Measurements from ENCODE around the gene BPGM. TPM values are rescaled to one million over a fixed set of nuclear protein-coding genes. Genes with fewer than 3 reads are reported as not detected.
"Not testable (repeated sequence)": the region's sequence is repeated elsewhere in the genome, so short reads cannot be mapped to it uniquely, and the experiment has no call there.

Gene BPGM
- total RNA-seq, 1 donor = 5.9 TPM

DNA sequence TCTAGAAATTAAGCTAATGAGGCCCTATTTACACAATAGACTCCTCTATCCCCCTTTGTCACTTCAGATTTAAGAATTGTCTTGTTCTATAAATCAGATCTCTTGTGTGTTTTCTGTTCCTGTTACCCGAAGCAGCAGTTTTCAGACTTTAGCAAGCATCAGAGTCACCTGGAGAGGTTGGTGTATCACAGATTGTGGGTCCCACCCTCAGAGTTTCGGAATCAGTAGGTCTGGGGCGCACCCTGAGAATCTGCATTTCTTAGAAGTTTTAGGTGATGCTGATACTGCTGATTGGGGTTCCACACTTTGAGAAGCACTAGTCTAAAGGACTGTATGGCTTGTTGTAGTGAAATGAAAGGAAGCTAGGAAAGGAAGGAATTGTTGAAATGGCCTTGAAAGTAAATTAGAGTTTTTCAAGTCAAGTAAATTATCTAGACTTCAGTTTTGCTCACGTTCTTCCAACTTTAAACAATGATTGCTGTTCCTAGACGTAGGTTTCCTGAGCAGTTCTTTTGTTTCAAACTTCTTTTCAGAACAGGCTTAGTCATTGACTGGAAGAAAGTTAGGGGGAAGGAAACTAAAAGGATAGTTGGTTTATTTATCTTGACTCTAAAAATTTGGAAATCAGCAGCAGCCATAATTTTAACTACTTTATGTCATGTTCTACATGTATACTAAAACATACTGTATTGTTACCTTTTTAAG lies 15.7 kb downstream of the BPGM start:
- DNase-seq (ENCODE audit: low read depth in 2 of 3, low spot score in 2 of 3) = no peak

DNA sequence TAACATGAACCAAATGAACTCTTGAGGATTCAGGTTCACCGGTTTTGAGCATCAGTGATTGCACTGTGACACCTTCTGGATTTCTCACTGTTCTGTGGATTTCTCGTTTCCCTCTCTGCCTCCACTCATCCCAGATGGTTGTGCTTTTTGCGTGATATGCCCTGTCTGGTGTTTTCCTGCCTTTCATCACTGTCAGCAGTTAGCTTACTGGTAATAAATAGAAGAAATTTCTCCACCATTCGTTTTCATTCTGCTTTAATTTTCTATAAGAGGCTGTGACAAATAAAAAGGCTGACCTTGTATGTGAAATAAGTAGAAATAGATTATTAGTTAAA lies 16.2 kb downstream of the BPGM start:
- DNase-seq (ENCODE audit: low read depth in 2 of 3, low spot score in 2 of 3) = no peak

DNA sequence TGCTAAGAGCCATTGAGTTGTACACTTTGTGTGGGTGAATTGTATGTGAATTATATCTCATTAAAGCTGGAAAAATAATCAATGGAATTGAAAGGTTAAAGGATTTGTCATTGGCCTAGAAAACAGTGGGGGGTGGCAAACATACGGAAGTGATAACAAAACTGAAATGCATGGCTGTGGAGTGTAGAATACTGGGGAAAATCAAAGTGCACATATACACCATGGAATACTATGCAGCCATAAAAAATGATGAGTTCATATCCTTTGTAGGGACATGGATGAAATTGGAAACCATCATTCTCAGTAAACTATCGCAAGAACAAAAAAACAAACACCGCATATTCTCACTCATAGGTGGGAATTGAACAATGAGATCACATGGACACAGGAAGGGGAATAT lies 18.4 kb downstream of the BPGM start:
- DNase-seq (ENCODE audit: low read depth in 2 of 3, low spot score in 2 of 3) = not testable (repeated sequence)

DNA sequence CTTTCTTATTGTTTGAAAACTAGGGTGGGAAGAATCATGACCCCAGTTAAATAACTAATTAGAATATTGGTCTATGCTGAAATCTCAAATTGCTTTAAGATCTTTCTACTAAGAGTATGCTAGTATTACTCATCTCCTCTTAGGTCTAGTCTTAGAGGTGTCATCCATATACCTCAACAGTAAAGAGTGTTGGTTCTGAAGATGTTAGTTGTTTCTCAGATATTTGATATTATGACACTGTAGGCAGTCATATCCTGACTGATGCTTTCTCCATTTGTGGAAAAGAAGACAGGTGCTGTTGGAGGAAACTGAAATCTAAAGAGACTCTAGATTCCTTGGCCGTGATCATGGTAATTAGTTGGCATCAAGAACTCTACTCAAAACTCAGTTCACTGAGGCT lies 21.2 kb downstream of the BPGM start:
- DNase-seq (ENCODE audit: low read depth in 2 of 3, low spot score in 2 of 3) = no peak

DNA sequence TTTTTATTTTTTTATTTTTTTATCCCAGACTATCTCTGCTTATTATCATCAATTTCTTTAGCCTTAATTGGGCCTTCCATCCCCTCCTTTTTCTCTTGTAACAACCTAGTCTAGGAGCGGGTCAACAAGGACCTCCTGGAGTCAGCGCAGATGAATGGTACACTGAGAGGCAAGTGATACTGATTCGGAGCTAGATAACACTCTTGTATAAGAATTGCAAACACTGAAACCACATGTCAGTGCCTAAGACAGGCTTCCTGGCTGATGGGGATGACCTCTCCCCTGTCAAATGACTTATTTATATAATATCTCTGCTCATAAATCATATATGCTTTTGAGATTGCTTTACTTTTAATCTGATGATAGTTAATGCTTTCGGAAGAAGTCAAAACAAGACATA lies 22.7 kb downstream of the BPGM start:
- peak in 1 of 3 donors; percentile 14 for DNase-seq (ENCODE audit: low read depth in 2 of 3, low spot score in 2 of 3)

DNA sequence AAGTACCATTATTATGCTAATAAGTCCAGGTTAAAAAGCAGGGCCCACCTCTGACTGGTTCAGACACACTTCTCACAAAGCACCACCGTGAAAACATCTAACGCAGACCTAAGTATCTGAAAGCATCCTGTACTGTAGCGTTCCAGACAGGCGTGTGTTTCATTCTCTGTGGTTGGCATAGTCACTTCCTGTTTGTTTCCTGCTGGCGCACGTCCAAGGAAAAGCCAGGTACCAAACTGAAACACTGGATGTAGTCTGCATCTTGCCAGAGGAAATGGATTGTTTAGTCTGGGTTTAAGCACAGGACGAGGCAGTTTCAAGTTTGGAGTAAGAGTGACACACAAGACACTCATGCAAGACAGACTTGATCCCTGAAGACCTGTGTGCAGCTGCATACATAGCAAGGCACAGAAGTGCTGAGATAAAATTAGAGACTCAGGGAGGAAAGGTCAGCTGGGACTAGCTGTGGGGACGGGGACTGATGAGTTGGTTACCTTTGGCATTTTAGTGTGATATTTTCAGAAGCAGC lies 23.3 kb downstream of the BPGM start:
- DNase-seq (ENCODE audit: low read depth in 2 of 3, low spot score in 2 of 3) = peak; percentile 80 to 95 (median 90)

DNA sequence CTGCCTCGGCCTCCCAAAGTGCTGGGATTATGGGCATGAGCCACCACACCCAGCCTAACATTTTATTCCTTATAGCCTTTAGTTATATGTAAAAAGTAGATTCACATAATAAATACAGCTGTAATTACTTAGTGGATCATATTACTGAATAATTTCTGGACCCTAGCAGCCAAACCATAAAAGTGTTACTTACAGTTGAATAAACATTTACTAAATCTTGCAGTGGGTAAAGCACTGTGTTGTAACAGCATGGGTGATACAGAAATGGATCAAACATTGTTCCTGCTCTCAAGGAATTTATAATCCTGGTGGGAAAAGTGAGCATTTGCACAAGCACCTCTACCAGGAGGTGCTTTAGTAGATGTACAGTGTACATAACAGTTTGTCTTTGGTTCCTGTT lies 25.0 kb downstream of the BPGM start:
- DNase-seq (ENCODE audit: low read depth in 2 of 3, low spot score in 2 of 3) = no peak

DNA sequence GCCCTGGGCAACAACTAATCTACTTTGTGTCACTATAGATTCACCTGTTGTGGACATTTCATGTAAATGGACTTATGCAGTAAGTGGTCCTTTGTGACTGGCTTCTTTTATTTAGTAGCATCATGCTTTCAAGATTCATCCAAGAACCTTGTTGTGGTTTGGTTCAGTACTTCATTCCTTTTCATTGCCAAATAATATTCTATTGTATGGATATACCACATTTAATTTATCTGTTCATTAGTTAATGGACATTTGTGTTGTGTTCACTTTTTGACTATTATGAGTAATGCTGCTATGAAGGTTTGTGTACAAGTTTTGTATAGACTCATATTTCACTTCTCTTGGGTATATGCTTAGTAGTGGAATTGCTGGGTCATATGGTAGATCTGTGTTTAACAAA lies 27.8 kb downstream of the BPGM start:
- DNase-seq (ENCODE audit: low read depth in 2 of 3, low spot score in 2 of 3) = no peak

DNA sequence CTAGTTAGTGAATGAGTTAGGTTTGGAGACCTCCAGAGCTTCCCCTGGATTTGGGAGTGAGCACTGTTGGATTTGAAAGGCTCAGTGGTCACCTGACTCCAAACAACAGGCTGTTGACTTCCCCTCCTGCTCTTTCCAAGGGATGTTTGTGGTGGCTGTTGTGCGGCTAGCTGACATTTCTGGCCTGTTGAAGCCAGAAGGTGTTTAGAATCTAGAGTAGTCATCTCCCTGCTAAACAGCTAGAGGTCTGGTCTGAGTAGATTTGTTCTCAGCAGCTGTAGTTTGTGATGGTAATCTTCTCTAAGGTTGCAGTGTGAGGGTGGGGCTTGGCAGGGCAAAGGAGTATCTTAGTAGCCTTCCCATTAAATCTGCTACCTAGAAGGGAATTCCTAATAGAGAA lies 30.1 kb downstream of the BPGM start:
- DNase-seq (ENCODE audit: low read depth in 2 of 3, low spot score in 2 of 3) = no peak

DNA sequence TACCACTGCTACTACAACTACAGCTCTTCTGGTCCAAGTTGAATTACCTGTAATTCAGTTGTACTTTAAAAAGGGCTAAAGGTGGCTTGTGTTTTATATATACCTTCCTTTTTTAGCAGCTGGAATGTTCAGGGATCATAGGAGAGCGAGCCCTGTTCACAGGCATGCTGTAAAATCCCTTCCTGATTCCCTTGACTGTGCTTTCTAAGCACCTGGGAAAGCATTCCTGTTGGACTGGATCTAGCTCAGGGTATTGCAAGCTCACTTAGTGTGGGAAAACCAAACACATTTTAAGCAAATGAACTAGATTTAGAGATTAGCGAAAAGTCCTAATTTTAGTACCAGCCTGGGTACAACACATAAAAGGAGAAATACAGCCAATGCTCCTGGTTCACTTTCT lies 31.5 kb downstream of the BPGM start:
- DNase-seq (ENCODE audit: low read depth in 2 of 3, low spot score in 2 of 3) = no peak

DNA sequence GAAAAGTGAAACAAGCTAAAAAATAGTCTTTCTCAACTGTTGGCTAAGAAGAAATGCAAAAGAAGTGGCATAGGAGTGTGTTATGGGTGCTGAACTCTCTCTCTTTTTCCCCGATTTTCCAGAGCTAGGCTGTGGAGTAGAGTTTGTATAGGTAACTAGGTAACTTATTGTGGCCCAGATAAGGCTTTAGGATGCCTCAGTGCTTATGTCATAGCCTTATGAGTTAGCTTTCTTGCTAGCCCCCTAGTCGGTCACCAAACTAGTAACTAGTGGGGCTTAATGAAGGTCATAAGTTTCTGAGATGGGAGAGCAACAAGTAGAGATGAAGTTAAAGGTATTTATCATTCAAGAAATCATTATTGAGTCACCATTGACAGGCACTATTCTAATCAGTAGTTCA lies 32.4 kb downstream of the BPGM start:
- DNase-seq (ENCODE audit: low read depth in 2 of 3, low spot score in 2 of 3) = no peak

DNA sequence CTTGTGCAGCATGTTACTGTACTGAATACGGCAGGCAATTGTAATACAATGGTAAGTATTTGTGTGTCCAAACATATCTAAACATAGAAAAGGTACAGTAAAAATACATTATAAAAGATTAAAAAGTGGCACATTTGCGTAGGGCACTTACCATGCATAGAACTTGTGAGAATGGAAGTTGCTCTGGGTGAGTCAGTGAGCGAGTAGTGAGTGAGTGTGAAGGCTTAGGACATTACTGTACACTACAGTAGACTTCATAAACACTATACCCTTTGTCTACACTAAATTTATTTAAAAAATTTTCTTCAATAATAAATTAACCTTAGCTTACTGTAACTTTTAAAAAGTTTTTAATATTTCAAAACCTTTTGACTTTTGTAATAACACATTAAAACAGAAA lies 37.5 kb downstream of the BPGM start:
- no peak for DNase-seq (ENCODE audit: low read depth in 2 of 3, low spot score in 2 of 3)

DNA sequence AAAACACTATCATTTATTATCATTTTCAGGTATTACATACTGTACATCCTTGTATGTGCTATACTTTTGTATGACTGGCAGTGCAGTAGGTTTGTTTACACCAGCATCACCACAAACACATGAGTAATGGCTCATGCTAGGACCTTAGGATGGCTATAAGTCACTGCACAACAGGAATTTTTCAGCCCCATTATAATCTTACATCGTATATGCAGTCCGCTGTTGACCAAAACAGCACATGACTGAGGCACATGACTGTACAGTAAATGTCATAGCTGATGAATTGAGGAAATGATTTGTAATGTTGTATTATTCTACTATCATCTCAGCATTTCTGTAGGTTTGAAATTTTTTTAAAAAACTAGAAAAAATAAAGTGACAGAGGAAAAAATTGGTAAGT lies 38.6 kb downstream of the BPGM start:
- DNase-seq (ENCODE audit: low read depth in 2 of 3, low spot score in 2 of 3) = no peak

DNA sequence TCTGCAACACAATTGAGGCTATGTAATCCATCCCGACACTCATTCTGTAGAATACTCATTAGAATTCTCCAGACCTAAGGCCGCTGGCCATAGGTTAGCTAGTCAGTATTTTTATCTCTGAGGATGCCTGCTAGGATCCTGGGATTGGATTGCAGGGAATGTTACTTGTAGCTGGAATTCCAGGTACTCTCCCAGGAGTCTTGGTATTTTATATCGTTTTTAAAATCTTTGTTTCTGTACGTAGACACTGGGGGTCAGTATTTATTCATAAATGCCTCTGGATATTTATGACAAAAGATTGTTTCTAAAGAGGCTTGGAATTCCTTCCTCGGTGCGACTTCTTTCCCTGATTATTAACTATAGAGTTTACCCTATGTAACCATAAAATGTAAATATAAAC lies 40.1 kb downstream of the BPGM start:
- no peak for DNase-seq (ENCODE audit: low read depth in 2 of 3, low spot score in 2 of 3)

DNA sequence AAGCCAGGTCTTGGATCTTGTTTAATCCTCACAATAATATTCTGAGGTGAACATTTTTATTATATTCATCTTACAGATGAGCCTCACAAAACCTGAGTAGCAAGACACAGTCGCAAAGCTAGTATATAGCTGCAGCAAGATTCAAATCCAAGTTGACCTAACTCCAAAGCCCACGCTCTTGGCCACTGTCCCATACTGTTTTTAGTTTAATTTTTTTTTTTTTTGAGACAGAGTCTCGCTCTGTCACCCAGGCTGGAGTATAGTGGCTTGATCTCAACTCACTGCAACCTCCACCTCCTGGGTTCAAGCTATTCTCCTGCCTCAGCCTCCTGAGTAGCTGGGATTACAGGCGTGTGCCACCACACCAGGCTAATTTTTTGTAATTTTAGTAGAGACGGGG lies 42.9 kb downstream of the BPGM start:
- not testable (repeated sequence) for DNase-seq (ENCODE audit: low read depth in 2 of 3, low spot score in 2 of 3)

DNA sequence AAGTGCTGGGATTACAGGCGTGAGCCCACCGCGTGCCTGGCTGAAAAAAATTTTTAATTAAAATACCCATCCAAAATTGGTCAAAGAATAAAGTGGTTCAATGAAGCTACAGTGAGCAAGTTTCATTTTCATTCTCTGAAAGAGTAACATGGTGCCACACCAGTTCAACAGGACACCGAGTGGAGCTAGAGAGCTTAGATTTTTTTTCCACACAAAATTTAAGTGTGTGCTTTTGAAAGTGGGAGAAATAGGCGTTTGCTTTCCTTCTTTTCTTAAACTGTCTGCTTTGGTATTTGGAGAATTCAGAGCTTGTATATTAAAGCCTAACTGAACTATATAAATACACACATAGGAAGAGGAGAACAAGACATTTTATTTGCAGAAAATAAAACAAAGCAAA lies 43.4 kb downstream of the BPGM start:
- peak in 1 of 3 donors; percentile 23 for DNase-seq (ENCODE audit: low read depth in 2 of 3, low spot score in 2 of 3)

DNA sequence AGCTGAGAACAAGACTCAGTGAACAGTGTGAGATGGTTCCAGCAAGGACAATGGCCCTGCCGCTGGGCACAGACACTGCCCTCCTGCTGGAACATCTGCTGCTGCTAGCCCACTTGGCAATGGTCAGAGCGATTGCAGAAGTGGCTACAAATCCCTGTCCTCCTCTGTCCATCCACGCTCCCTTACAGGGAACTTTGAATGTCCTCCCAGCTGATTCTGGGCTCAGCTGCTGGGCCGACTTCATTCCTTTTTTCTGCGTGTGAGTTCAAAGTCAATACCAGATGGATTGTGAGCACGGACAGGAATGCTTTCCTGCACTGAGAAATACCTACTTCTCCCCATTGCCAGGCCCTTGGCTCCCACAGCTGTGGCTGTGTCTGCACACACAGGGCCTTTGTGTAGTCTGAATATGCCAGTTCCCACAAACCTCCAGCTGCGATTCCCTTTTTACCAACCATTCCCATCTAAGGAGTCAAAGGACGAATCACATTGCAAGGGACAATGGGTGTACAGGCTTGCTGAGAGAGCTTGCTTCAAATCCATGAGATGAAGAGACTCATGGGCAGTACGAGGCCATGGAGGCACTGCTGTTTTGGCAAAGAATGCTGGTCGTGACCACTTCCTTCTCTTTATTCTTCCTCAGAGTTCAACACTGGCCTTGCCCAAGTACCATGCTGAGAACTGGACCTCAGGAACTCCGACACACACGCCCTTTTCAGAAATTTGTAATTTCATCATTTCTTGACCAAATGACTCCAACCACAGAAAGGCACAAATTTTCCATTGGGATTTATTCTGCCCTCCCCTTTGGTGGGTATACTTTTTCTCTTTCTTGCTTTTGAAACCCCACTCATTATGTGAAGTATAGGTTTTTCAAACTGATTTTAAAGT lies 44.2 kb downstream of the BPGM start:
- DNase-seq (ENCODE audit: low read depth in 2 of 3, low spot score in 2 of 3) = no peak

DNA sequence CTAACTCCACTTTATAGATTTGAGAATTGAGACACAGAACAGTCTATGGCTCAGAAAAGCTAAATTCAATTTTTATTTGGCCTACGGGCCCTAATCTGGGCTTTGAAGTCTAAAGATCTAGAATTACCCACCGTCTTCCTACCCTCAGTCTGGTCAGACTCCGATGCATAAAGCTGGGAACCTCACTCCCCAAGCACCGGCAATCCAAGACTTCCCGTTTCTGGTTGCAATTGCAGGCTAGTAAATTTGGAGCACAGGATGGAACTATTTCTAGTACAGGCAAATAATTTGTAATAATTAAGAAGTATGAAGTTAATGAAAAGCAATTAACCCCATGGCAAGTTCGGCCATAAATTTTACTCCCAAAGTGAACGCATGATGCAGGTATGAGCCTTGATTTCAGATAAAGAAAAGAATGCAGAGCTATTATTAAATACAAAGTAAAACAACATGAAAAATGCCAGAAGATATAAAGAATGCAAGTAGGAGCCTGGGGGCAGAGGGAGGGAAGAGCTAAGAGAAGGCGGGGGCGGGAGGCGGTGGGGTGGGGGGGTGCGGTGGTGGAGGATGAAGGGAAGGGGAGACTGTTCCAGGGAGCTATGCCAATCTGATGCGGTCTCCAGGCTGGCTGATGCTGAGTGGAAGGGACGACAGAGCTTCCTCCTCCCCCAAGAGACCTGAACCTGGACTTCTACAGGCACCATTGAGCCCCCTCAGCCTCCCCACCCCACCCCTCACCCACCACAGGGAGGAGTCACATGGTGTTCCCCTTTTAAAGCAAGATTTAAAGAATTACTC lies 45.1 kb downstream of the BPGM start:
- peak in 1 of 3 donors; percentile 20 for DNase-seq (ENCODE audit: low read depth in 2 of 3, low spot score in 2 of 3)

DNA sequence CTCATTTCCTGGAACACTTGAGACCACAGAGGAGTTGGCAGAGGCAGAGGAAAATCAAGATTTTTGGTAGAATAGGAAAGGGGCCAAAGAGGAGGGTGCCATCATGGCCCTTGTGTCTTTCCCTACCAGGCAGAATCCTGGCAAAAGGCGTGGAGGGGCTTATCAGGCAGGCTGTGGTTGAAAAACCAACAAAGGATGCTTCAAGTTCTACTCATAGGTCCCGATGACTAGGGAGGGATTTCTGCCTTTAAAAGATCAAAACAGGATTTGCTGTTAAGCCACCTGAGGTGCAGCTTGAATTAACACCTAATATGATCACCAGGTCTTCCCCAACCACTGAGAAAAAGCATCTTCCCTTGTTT lies 45.7 kb downstream of the BPGM start:
- no peak for DNase-seq (ENCODE audit: low read depth in 2 of 3, low spot score in 2 of 3)

DNA sequence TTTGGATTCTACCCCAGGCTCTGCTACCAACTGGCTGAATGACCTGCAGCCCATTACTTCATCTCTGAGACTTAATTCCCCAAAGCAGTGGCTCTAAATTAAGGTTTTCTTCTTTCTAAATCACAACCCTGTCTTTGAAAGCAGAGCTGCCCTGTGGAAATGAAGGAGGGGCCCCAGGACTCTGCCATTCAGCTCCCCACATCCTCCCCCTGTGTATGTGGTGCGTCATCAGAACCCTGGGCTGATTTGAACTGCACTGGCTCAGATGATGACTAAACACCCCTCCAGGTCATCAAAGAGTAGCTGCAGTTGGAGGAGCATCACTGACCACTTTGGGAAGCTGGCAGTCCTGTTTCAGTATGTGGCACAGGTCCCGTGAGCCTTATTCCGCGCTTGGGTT lies 46.6 kb downstream of the BPGM start:
- no peak for DNase-seq (ENCODE audit: low read depth in 2 of 3, low spot score in 2 of 3)

DNA sequence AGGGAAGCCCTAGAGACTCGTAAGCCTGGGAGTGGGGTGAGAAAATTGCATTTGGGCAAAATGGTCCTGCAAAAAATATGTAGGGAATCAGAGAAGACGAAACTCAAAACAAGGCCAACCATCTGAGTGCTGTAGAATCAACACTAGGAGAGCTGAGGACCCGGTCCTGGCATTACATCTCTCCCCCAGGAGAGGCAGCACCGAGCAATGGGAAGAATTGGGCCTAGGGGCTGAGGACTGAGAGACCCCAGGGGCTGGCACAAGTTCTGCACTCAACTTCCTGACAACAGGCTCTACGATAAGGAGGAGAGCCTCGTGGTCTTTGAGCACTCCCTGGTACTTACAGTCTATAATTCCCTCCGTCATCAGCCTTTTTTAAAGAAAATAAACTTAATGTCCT lies 47.6 kb downstream of the BPGM start:
- DNase-seq (ENCODE audit: low read depth in 2 of 3, low spot score in 2 of 3) = no peak

Measured in hematopoietic multipotent progenitor cell (in vitro differentiated cells).